GM23248 (cell line): Measurements from ENCODE around the gene SMIM43.

Source experiments
- EZH2 ChIP-seq: fragments of 200-600 bp; sonication (generic); IDR thresholded peaks from 2 replicates; pipeline ENCODE4 v1.6.1; 2018; ENCODE audit warnings: antibody characterized with exemption, mild to moderate bottlenecking; ENCODE audit not compliant: insufficient read depth, poor library complexity, severe bottlenecking
- EZH2phosphoT487 ChIP-seq: fragments of 200-600 bp; sonication (generic); IDR thresholded peaks from 2 replicates; pipeline ENCODE4 v1.6.1; 2018; ENCODE audit warnings: antibody characterized with exemption, moderate library complexity, mild to moderate bottlenecking, low read depth; ENCODE audit not compliant: insufficient read depth

DNA sequence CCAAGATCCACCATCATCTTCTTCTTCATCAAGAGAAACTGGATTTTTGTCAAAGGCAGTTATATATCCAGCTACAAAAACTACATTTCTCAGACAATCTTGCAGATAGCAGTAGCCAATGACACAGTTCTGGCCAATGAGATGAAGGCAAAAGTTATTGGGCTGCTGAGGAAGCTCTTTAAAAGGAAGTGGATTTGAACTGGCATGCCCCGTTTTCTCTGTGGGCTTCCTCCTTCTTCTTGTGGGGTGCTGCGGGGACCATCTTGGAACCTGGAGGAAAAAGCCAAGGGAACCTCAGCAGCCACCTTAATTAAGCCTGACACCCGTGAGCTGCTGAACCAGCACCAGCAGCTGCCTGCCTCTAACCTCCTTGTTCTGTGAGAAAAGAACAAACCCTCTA, 4.8 kb downstream of the SMIM43 start:
- TF ChIP-seq EZH2phosphoT487 (no peak), EZH2 (no peak)
